Gastrocnemius medialis (tissue), 4 donors: ENCODE data around the gene RAD51B.

Experiments used
- CTCF ChIP-seq, 5 experiments: fragments of 450-650 bp in 3 of 5; fragments of 200-600 bp in 2 of 5; sonication (generic) in 2 of 5; IDR thresholded peaks in 4 of 5; conservative IDR thresholded peaks in 1 of 5; 1 replicate in 4 of 5; 2 replicates in 1 of 5; pipeline ENCODE4 v1.5.1; 2016 to 2019; ENCODE audit warnings: antibody characterized with exemption in 5 of 5, mild to moderate bottlenecking in 3 of 5, moderate library complexity in 3 of 5
- POLR2A ChIP-seq, 2 donors: fragments of 450-650 bp; IDR thresholded peaks; one replicate each; pipeline ENCODE4 v1.6.1; 2017; ENCODE audit warnings: antibody characterized with exemption in 2 of 2, mild to moderate bottlenecking in 2 of 2, moderate library complexity in 2 of 2

GRCh38 chr14:67986131-67986841 is 166.7 kb downstream of the RAD51B start:
- TF ChIP-seq CTCF (IDR thresholded peaks at IDR 0.05 in 4 of 5, conservative IDR thresholded peaks at IDR 0.05 in 1 of 5) (no peak), POLR2A (IDR thresholded peaks at IDR 0.05) (no peak)
